Sigmoid colon (tissue), 4 donors: ENCODE data around the gene FKBP1B.

Source experiments
- CTCF ChIP-seq, 4 experiments: fragments of 450-650 bp in 3 of 4; fragments of 200-600 bp in 1 of 4; IDR thresholded peaks; one replicate each; pipeline ENCODE4 v1.5.1; 2016 to 2019; ENCODE audit warnings: antibody characterized with exemption in 4 of 4, mild to moderate bottlenecking in 3 of 4, moderate library complexity in 2 of 4
- POLR2A ChIP-seq, 2 donors: fragments of 450-650 bp; IDR thresholded peaks; one replicate each; pipeline ENCODE4 v1.6.1; 2016; ENCODE audit warnings: antibody characterized with exemption in 2 of 2, mild to moderate bottlenecking in 2 of 2, moderate library complexity in 2 of 2
- POLR2AphosphoS5 ChIP-seq, 4 donors: sonication (generic); formaldehyde crosslinking; IDR thresholded peaks; one replicate each; pipeline ENCODE4 v1.6.1; 2017; ENCODE audit warnings: antibody characterized with exemption in 4 of 4

- TF ChIP-seq CTCF (IDR thresholded peaks at IDR 0.05) (no peak), POLR2AphosphoS5 (IDR thresholded peaks at IDR 0.05) (no peak), POLR2A (IDR thresholded peaks at IDR 0.05) (no peak)
Observed at GRCh38 chr2:24008672-24009366, 40.7 kb upstream of the FKBP1B start.
